HG03108 (cell line): ENCODE data around the gene FPR1.
"Not testable (repeated sequence)": the region's sequence is repeated elsewhere in the genome, so short reads cannot be mapped to it uniquely, and the experiment has no call there.

Source experiments
- ATAC-seq: cut with Tn5 transposase; IDR thresholded peaks from one replicate; pipeline ENCODE4 v1.9.1; 2021; ENCODE audit warnings: moderate library complexity; ENCODE audit not compliant: unreplicated experiment

The FPR1 gene

DNA sequence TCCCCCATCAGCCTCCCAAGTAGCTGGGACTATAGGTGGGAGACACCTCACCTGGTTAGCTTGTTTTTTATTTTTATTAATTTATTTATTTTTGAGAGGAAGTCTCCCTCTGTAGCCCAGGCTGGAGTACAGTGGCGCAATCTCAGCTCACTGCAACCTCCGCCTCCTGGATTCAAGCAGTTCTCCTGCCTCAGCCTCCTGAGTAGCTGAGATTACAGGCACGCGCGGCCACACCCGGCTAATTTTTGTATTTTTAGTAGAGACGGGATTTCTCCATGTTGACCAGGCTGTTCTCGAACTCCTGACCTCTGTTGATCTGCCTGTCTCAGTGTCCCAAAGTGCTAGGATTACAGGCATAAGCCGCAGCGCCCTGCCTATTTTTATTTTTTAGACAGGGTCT is 13.2 kb downstream of the FPR1 start:
- ATAC-seq, result not testable (repeated sequence)

DNA sequence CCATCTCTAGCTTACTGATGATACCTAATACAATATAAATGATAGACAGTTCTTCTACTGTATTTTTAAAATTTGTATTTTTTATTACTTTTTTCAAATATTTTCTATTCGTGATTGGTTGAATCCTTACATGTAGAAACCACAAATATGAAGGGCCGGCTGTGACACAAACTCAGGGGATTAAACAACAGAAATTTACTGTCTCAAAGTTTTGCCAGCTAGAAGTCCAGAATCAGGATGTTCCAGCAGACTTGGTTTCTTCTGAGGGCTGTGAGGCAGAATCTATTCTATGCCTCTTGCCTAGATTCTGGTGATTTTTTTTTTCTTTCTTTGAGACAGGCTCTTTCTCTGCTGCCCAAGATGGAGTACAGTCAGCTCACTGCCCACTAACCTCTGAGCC is 13.8 kb downstream of the FPR1 start:
- ATAC-seq, result no peak

DNA sequence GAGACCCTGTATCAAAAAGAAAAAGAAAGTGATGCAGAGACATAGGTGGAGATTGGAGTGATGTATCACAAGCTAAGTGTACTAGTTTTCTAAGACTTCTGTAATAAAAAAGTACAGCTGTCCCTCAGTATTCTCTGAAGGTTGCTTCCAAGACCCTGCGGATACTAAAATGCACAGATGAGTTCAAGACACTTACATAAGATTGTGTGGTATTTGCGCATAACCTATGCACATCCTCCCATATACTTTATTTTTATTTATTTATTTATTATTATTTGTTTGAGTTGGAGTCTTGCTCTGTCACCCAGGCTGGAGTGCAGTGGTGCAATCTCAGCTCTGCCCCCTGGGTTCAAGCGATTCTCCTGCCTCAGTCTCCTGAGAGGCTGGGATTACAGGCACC is 14.3 kb downstream of the FPR1 start:
- no peak for ATAC-seq

DNA sequence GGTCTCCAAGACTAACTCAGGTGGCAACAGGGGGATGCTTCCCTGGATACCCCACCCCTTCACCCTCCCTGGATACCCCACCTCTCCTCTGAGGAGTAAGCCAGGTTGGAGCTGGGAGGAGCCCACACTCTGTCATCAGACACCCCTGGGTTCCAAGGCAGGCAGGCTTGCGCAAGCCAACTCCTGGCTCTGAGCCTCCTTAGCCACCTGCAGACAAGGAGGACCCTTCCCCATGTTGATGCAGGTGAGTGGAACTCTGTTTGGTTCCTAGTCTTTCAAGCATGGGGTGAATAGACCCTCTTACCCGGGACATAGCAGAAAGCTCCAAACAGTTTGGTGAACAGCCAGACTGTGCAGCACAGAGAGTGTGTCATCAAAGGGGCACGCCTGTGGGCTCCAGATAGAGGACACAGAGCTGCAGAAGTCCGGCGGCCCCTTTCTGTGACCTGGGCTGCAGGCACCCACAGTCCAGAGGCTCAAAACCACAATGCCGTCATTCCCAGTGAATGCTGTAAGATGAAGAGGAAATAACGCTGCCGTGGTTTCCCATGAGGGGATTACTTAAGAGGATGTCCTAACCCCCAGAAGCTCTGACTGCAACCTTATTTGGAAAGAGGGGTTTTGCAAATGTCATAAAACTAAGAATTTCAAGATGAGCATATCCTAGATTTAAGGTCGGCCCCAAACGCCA is 15.8 kb downstream of the FPR1 start:
- ATAC-seq, result no peak

DNA sequence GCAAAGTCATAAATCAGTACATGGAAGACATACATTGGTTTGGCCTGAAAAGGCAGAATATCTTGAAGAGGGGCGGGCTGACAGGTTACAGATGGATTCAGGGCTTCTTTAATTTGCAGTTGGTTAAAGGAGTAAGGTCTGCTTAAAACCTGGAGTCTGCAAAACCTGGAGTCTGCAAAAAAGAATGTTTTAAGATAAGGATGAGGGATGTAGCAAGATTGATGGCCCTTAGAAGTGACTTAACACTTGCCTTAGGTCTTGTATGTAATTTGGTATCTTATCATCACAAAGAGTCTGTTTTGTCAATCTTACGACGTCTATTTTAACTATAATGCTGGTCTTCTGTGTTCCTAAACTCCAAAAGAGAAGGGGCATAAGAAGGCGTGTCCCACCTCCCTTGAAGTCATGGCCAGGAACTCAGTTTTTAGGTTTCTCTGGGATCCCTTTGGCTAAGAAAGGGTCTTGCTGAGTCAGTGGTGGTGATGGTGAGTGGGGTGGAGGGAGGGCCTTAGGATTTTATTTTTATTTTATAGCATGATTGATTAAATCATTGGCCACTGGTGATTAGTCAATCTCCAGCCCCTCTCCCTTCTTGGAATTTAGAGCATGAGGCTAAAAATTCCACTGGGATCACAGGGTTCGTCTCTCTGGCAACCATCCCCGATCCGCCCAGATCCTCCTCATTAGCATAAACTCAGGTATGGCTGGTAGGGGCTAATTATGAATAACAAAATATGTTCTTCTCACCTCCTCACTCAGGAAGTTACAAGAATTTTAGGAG is 17.7 kb downstream of the FPR1 start:
- ATAC-seq, result no peak

DNA sequence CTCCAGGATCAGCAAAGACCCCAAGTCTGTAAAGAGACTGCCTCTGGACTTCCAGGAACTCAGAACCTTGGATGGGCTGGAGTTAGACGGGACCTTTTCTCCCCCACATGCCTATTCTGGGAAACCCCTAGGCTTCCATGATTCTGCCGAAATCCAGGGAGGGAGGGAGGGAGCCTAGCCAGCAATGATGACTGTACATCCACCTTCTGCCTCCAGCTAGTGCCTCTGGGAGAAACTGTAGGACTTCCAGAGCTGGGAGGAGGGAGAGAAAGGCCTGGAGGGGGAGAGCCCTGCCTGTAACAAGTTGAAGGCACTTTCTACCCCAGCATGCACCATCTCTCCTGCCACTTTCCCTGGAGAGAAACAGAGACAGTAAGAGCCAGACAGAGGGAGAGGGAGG is 21.9 kb downstream of the FPR1 start:
- ATAC-seq, result no peak

DNA sequence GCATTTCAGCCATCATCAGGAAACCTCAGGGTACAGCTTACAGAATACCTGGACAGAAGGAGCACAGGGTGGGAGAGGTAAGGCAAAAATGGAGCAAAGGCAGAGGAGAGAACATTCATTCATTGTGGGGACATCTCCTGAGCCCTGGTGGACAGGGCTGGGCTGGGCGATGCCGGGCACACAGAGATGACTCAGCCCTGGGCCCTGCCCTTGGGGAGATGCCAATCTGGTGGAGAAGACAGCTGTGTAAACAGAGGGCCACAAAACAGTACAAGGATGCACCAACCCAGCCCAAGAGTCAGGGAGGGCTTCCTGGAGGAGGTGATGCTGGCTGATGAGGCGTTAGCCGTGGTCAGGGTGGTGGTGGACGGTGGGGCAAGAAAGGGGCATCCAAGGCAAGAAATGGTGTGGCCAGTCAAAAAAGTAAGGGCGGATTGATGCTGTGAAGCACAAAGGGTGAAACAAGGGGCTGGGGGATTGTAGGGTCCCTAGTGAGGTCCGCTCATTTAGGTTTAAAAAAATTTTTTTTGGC is 24.3 kb downstream of the FPR1 start:
- no peak for ATAC-seq

DNA sequence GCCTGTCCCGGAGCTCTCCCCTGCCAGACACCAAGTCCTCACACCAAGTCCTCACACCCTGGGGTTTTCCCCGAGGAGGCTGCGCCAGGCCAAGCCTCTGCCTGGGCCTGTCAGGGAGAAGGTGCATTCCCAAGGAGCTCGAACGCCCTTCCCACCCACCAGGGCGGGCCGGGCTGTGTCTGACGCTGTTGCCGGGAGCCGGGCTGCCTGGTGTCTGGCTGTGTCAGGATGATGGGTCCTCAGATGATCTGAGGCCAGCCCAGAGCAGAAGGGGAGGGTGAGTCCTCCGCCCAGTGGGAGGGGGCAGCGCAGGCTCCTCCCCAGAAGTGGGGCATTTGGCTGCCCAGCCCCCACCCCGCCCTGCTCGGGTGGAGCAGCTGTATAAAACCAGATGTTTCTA is 25.6 kb downstream of the FPR1 start:
- ATAC-seq, result no peak

DNA sequence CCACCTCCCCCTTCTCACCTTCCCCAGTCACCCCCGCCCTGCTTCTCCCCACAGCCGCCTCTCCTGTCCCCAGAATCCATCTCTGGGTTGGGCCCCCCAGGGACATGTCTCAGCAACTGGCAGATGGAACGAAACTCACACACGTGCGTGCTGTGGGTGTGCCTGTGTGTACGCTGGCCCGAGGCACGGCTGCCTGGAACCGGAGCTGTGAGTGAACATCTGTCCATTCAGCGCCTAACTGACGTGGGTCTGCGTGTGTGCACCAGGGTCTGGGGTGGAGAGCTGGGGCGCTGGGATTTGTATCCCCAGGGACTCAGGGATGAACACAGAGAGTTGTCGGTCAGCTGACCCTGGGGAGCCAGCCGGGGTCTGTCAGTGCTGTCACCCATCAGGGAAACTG is 27.1 kb downstream of the FPR1 start:
- no peak for ATAC-seq

DNA sequence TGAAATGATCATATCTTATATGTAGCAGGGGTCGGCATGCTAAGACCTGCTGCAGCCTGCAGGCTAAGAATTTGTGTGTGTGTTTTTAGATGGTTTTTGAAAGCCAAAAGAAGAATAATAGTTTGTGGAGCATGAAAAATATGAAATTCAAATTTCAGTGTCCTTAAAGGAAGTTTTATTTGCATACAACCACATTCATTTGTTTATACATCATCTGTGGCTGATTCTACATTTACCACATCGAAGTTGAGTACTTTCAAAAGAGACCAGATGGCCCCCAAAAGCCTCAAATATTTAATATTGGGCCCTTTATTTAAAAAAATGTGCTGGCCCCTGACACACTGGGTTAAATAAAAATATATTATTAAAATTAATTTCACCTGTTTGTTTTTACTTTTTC is 29.2 kb downstream of the FPR1 start:
- ATAC-seq, result no peak

DNA sequence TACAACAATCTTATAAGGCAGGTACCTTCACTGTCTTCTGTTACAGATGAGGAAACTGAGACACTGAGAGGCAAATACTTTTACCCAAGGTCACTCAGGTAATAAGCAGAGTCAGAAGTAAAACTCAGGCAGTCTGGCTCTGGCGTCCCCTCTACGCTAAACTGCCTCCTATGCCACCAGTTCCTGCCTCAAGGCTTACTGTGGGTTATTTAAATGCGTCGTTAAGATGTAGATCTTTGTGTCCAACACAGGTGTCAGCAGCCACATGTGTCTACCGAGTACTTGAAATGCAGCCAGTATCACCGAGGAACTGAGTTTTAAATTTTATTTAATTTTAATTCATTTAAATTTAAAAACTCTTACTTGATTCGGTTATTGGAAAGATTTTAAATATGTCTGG is 29.8 kb downstream of the FPR1 start:
- ATAC-seq, result no peak

DNA sequence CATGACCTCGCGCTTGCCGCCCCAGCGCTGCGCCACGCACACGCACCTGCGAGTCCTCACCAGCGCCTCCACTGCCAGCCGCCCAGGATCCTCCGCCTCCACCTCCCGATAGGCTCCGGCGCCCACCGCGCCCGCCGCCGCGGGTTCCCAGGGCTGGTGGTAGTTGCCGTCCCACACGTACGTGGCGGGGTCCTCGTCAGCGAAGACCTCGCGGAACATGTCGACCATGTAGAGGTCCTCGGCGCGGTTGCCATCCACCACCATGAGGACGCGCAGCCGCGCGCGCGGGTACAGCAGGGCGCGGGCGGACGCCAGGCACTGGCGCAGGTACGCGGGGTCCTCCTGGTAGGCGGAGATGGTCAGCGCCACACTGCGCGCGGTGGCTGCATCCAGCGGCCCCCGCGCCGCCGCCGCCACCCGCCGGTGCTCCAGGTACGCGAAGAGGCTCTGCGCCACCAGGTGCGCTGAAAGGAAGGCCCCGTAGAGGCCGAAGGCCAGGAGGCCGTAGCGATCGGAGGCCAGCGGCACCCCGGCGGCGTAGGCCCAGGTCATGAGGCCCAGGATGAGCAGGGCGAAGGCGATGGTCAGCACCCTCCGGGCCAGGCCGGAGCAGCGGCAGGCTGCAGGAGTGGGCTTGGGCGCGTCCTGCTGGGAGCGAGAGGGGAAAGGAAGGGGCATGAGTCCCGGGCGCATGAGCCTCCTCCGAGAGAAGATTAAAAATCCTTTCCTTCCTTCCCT is 32.3 kb downstream of the FPR1 start:
- no peak for ATAC-seq

DNA sequence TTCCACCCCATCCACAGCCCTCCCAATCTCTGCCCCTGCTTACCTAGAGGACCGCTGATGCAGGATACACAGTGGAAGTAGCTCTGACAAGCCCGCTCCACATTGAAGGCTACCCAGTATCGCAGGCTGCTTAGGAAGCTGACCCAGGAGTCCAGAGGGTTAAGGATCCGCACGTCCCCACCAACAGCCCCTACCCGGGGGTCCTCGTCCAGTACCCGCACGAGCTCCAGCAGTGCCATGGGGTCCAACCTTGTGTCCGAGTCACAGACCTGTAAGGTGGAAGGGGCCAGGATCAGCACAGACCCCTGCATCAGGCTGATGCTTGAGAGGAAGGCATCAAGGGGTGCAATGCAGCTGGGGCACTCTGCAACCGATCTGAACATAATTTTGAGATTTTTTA is 34.8 kb downstream of the FPR1 start:
- no peak for ATAC-seq

DNA sequence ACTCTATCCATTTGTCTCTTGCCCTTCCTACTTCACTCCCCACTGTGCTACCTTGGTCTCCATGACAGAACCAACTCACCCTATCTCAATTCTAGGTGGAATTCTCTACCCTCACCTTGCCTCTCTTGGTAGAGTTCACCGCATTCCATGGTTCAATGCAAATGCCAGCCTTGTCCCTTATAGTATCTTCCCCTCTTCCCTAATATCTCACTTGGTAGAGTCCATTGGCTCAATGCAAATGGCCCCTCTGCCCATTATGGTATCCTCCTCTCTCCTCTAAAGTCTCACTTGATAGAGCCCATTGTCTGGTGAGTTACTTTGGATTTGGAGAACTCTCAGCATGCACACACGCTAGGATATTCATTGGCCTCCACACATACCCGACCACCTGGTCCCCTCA is 35.8 kb downstream of the FPR1 start:
- ATAC-seq, result no peak

DNA sequence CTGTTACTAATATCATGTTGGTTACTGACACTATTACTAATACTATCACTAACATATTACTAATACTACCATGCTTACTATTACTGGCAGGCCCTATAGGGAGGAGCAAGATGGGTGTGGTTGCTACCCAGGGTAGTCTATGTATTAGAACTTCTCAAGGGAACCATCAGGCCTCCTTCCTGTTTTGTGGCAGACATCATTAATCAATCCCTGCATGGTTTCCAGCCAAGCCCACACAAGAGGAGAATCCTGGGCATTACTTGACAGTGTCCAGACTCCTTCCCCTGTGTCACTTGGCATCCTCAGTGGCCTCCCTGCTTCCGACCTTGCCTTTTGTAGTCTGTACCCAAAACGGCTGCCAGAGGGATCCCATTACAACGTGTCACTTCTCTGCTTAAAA is 36.8 kb downstream of the FPR1 start:
- ATAC-seq, result no peak

DNA sequence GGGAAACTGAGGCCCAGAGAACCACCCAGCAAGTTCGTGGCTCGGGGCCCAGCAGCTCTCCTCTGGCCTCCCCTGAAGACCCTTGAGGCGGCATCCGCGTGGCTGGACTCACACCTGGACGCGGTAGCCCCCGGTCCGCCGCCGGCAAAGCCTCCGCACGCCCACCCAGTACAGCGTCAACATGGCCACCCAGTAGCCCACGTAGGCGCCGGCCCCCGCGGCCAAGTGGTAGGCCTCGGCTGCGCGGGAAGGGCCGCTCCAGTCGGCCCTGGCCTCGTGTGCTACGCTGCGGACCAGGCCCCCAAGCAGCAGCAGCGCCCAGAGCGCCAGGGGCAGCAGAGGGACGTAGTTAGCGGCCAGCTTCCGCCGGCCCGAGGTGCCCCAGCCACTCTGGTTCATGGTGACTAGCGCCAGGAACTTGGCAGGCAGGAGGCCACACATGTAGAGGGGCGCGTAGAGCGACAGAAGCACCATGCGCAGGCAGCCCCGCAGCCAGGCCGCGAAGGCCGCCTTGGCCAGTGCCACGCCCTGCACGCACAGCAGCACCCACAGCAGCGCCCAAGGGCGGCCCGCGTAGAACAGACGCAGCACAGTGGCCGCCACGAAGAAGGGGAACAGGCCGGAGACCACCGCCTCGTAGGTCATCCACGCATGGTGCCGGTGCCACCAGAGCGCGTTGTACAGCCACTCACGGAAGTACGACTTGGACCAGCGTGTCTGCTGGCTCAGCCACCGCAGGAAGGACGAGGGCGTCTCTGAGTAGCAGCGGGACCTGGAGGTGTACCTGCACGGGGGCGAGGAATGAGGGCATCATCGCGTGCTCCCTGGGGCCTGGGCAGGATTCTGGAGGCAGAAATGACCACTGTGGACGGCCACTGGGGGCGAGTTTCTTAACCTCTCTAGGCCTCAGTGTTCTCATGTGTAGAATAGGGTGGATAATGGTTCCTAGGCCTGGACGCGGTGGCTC is 38.1 kb downstream of the FPR1 start:
- ATAC-seq, result no peak

DNA sequence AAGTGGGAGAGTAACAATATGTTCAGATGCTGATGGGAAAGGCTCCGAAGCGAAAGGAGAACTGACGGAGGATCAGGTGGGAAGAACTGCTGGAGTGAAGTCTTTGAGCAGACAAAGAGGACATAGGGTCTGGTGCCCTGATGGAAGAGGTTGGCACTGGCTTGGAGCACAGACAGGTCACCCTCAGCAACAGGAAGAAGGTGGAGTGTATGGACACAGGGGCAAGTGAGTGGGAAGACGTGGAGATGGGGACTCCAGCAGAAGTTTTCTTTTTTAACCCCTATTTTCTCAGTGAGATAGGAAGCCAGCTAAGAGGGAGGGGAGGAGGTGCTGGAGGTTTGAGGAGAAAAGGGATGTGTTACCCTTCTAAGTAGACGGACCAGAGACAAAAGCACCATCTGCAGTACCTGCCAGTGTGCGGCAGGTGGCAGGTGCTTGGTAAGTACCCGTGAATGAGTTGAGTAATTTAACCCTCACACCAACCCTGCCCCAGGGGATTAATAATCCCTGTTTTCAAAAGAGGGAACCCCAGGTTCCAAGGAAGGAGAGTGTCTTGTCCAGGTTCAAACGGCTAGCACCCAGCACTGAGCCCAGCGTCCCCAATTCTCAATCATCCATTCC is 39.1 kb downstream of the FPR1 start:
- no peak for ATAC-seq

DNA sequence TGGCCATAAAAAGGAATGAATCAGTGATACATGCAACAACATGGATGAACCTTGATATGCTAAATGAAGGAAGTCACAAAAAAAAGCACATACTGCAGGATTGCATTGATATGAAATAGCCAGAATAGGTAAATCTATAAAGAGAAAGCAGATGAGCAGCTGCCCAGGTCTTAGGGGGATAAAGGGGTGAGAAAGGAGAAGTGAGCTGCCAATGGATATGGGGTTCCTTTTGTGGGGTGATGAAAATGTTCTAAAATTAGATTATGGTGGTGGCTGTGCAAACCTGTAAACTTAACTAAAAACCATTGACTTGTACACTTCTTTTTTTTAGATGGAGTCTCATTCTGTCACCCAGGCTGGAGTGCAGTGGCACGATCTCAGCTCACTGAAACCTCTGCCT is 40.0 kb downstream of the FPR1 start:
- ATAC-seq, result no peak

DNA sequence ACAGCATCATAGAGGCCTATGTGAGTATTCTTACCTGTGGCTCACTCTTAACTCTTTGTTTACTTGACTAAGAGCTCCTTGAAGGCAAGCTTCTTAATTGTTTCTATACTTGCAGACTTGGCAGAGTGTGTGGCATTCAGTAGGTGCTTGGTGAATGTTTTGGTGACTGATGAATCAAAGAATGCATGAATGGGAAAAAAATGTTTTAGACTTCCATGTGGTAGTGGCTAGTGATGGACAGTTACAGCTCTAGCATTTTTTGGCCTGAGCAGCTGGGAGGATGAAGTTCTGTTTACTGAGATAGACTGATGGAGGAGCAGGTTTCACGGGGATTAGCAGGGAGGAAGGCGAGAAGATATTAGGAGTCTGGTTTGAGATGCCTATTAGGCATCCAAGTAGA is 41.5 kb downstream of the FPR1 start:
- ATAC-seq, result no peak

DNA sequence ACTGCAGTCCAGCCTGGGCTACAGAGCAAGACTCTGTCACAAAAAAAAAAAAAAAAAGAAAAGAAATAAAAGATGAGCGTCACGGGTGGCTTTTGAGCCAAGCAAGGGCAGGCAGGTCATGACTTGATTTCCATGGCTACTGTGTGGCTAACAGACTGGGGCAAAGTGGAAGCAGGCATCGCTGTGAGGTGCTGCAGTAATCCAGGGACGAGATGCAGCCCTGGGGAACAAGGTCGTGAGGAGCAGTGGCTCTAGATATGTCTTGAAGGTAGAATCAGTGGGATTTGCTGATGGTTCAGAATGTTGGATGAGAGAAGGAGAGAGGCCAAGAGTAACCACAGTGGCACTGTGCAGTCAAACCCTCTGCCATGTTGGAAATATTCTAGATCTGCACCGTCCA is 42.1 kb downstream of the FPR1 start:
- no peak for ATAC-seq
